GM10248 (cell line): Measurements from ENCODE around the gene CCDC180.
"Not testable (repeated sequence)": the region's sequence is repeated elsewhere in the genome, so short reads cannot be mapped to it uniquely, and the experiment has no call there.

Source experiments
- CTCF ChIA-PET: fragments of 300-600 bp; sonication (Branson Sonifier 250); formaldehyde crosslinking; extraction: SDS; loops from one replicate; lab custom pipeline; 2021; ENCODE audit warnings: antibody characterized with exemption; lab: Yijun Ruan, JAX
- POLR2A ChIA-PET: fragments of 350-650 bp; sonication (Branson Sonifier 250); formaldehyde crosslinking; extraction: SDS; loops from one replicate; lab custom pipeline; 2020; ENCODE audit warnings: antibody characterized with exemption; lab: Yijun Ruan, JAX
- DNase-seq: peaks from one replicate; pipeline ENCODE4 v3.0.0; 2012; ENCODE audit errors: extremely low spot score
- TF ChIP-seq, protein P1 (sequence below): IDR thresholded peaks from 2 replicates; pipeline ENCODE4 v1.5.1; 2012; ENCODE audit warnings: mild to moderate bottlenecking, low read depth; ENCODE audit errors: extremely low read depth, missing control alignments, control extremely low read depth

The CCDC180 gene

DNA sequence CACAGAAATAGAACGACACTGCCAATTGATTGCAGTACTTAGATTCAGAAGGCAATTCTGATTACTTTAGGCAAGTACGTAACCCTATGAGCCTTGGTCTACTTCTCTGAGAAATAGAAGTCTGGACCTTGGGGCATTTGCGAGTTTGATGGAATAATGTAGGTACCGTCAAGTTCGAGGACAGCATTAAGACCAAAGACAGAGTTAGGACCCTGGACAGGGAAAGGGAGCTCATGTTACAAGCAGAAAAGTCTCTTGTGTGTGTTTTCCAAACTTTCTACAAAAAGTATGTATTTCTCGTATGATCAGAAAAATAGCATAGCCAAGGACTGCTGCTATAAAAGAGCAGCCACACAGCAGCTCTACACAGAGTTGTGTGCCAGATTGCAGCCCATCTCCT is 20.1 kb downstream of the CCDC180 start:
- TF ChIP-seq, protein P1, sequence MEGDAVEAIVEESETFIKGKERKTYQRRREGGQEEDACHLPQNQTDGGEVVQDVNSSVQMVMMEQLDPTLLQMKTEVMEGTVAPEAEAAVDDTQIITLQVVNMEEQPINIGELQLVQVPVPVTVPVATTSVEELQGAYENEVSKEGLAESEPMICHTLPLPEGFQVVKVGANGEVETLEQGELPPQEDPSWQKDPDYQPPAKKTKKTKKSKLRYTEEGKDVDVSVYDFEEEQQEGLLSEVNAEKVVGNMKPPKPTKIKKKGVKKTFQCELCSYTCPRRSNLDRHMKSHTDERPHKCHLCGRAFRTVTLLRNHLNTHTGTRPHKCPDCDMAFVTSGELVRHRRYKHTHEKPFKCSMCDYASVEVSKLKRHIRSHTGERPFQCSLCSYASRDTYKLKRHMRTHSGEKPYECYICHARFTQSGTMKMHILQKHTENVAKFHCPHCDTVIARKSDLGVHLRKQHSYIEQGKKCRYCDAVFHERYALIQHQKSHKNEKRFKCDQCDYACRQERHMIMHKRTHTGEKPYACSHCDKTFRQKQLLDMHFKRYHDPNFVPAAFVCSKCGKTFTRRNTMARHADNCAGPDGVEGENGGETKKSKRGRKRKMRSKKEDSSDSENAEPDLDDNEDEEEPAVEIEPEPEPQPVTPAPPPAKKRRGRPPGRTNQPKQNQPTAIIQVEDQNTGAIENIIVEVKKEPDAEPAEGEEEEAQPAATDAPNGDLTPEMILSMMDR, result no peak
- ChIA-PET POLR2A (no interaction called here), CTCF (interaction anchor here (1.2 kb wide), 1 partner anchor 11 kb away, joined by 4 read pairs; no protein-coding TSS in a partner anchor)
- DNase-seq, result no peak

DNA sequence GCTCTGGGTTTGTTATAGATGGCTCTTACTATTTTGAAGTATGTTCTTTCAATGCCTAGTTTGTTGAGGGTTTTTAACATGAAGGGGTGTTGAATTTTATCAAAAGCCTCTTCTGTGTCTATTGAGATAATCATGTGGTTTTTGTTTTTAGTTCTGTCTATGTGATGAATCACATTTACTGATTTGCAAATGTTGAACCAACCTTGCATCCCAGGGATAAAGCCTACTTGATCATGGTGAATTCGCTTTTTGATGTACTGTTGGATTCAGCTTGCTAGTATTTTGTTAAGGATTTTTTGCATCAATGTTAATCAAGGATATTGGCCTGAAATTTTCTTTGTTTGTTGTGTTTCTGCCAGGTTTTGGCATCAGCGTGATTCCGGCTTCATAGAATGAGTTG is 25.5 kb downstream of the CCDC180 start:
- no peak for DNase-seq
- TF ChIP-seq, protein P1, result no peak
- POLR2A ChIA-PET, result no interaction called here
- CTCF ChIA-PET, result interaction anchor here (1.0 kb wide), 1 partner anchor 22 kb away, joined by 3 read pairs; no protein-coding TSS in a partner anchor

DNA sequence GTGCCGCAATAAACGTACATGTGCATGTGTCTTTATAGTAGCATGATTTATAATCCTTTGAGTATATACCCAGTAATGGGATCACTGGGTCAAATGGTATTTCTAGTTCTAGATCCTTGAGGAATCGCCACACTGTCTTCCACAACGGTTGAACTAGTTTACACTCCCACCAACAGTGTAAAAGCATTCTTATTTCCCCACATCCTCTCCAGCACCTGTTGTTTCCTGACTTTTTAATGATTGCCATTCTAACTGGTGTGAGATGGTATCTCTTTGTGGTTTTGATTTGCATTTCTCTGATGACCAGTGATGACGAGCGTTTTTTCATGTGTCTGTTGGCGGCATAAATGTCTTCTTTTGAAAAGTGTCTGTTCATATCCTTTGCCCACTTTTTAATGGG is 28.2 kb downstream of the CCDC180 start:
- POLR2A ChIA-PET, DNase-seq, CTCF ChIA-PET: not testable (repeated sequence)

DNA sequence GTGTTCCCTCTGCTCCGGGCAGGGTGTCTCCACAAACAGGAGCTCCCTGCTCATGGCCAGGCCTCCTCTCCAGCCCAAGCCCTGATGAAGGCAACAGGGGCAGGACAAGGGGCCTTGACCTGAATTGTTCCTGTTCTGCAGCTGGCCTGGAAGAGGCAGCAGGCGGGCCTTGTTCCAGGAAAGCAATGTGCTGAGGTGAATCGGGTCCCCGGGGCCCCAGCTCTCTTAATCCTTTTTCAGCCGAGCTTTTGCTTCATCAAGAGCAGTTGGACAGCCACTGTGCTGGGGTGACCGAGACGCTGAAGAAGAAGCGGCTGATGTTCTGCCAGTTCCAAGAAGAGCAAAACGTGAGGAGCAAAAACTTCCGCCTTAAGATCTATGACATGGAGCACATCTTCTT is 41.4 kb downstream of the CCDC180 start:
- DNase-seq, result no peak
- ChIA-PET POLR2A (no interaction called here), CTCF (no interaction called here)
- TF ChIP-seq, protein P1, result no peak

DNA sequence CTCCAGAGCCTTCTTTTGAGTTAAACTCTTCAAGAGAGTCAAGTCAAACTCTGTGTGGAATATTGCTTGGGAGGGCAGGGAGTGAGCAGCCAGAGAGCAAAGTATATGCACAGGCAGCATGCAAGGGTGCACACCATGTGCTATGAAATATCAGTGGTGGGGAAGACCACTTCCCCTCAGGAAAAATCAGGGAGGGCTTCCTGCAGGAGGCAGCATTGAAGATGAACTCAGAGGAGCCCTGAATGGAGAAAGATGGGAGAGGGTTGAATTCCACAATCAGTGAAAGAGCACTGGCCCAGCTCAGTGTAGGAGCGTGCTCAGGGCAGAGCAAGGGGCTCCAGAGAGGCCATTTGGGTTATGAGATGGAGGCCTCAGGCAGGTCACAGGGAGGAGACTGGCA is 41.9 kb downstream of the CCDC180 start:
- ChIA-PET CTCF (no interaction called here), POLR2A (no interaction called here)
- TF ChIP-seq, protein P1, result no peak
- no peak for DNase-seq

DNA sequence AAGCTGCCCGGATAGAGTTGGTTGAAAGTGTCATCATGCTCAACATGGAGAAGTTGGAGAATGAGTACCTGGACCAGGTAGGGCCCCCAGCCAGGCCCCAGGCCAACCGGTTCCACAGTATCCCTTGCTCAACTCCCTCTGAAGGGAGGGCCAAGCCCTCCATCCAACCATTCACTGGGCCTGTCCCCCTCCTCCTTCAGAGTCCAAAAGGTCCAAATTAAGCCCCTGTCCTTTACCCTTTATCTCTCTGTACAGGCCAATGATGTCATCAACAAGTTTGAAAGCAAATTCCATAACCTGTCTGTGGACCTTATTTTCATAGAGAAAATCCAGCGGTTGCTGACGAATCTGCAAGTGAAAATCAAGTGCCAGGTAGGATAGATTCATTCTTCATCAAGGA is 47.2 kb downstream of the CCDC180 start:
- no peak for DNase-seq
- ChIA-PET CTCF (no interaction called here), POLR2A (no interaction called here)
- TF ChIP-seq, protein P1, result no peak

DNA sequence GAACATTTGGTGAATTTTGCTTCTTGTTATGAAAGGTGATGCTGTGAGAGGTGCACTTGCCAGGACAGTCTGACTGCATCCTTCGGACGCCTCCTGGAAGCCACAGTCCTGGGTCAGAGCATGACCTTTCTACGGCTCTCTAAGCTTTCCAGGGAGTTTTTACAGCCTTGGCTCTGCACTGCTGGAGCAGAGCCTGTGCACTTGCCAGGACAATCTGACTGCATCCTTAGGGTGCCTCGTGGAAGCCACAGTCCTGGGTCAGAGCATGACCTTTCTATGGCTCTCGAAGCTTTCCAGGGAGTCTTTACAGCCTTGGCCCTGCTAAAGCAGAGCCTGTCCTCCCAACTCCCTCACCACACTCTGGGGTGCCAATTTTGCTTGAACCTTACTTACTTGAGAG is 49.6 kb downstream of the CCDC180 start:
- no peak for DNase-seq
- TF ChIP-seq, protein P1, result no peak
- POLR2A ChIA-PET, result no interaction called here
- CTCF ChIA-PET, result no interaction called here
